Fibroblast of villous mesenchyme (primary cell): ENCODE results near the gene KAZALD1. TPM values are rescaled to one million over a fixed set of nuclear protein-coding genes. Genes with fewer than 3 reads are reported as not detected.

Experiments used
- DNase-seq: peaks from one replicate; pipeline ENCODE4 v3.0.0-alpha.2; 2010; ENCODE audit warnings: low read depth
- H3K4me3 ChIP-seq: 2 replicates; pipeline ENCODE4 v1.5.1; 2011; ENCODE audit warnings: low read depth, mild to moderate bottlenecking, low read length
- CTCF ChIP-seq: IDR thresholded peaks from 2 replicates; pipeline ENCODE4 v1.5.1; 2012; ENCODE audit warnings: low read depth, mild to moderate bottlenecking, low read length; ENCODE audit not compliant: insufficient read depth
- total RNA-seq: library from RNA; depleted of rRNA; stranded (reverse); fragments of >200 nt; gene quantifications from 2 replicates; pipeline ENCODE4 v1.2.3, GENCODE V29; 2012

The KAZALD1 gene, protein sequence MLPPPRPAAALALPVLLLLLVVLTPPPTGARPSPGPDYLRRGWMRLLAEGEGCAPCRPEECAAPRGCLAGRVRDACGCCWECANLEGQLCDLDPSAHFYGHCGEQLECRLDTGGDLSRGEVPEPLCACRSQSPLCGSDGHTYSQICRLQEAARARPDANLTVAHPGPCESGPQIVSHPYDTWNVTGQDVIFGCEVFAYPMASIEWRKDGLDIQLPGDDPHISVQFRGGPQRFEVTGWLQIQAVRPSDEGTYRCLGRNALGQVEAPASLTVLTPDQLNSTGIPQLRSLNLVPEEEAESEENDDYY
- total RNA-seq = 9.1 and 9.3 TPM in 2 replicates

DNA sequence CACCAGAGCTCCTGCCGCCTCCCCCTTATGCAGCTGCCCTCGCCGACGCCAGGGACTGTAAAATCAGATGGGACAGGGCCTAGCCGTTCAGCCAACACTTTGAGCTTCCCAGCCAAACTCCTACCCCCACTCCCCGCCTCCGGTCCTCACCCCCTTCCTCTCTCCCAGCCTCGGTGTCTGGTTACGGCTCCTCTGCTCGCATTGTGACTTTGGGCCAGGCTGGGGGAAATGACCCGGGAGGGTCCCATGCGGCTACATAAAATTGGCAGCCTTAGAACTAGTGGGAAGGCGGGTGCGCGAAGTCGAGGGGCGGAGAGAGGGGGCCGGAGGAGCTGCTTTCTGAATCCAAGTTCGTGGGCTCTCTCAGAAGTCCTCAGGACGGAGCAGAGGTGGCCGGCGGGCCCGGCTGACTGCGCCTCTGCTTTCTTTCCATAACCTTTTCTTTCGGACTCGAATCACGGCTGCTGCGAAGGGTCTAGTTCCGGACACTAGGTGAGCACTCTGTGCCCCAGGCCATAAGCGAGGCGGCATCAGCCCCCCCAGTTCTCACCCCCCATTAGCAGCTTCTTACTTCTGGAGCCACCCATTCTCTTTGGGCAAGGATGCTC lies at the start of gene KAZALD1:
KAZALD1 (plus strand) TSS at position 366 of the 608 bp plus-strand sequence. CDS start 604 bp downstream, outside the sequence.
- peak within 1 kb of the TSS; percentile 100 for H3K4me3 ChIP-seq
- DNase-seq = peak; percentile 63
- no peak for TF ChIP-seq CTCF

DNA sequence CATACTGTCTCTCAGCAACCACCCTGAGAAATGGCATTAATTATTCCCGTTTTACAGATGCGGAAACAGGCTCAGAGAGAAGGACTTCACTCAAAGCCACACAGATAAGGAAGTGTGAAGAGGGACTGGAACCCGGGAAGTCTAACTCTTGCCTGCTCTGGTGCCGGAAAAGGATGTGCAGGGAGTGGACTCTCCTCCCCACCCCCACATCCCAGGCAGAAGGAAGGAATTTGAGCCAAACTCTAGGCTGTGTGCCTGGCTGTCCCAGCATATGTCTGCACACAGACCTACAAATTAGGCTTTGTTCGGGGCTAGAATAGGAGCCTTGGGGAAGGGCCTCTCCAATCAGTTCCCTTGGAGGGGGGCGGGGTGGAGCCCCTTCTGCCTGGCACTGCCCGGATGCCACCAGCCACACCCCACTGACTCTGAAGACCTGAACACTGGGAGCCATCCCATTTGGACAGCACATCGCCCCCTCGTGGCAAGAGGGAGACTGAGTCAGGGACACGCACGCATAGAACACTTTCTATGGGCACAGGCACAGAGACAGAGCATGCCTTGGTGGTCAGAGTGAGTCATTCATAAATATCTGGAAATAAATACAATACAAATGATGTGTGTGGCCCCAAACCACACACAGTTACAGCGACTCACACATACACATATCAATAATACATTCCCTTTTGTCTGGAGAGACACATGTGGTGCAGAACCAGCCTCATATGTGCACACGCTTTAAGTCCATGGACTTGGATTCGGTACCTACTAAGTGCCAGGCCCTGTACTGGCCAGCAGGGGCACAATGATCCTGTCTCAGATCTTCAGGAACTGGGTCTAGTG lies 49.0 kb upstream of the KAZALD1 start:
- TF ChIP-seq CTCF = peak; percentile 90
- H3K4me3 ChIP-seq = no peak overlapping the region
- DNase-seq = peak; percentile 92

DNA sequence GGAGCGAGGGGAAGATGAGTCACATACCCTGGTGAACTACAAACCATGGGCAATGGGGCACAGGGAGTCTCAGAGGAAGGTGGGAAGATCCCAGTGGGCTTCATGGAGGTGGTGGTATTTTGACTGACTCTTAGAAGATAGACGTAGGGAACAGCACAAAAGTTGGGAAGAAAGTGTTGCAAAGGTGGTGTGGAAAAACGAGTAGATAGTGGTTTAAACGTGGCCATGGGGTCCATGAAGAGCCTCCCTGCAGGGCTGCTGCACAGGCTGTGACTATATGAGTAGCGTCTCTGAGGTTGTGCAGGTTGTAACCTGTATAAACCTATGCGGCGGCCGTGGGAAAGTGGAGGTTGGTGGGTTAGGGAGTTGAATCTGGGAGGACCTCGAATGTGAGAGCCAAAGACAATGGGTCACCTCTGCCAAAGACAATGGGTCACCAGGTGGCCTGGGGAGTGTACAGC lies 48.4 kb upstream of the KAZALD1 start:
- no peak for TF ChIP-seq CTCF

GRCh38 chr10:101014230-101014884 lies 47.4 kb upstream of the KAZALD1 start:
- peak; percentile 67 for DNase-seq
- peak; percentile 96 for TF ChIP-seq CTCF
- no peak overlapping the region for H3K4me3 ChIP-seq

More for the DNA sequence above, 48.4 kb upstream of the KAZALD1 start:
- DNase-seq = no peak
- H3K4me3 ChIP-seq = no peak overlapping the region

GRCh38 chr10:101014966-101015581 lies 46.7 kb upstream of the KAZALD1 start:
- peak; percentile 71 for DNase-seq
- no peak for TF ChIP-seq CTCF
- no peak overlapping the region for H3K4me3 ChIP-seq

DNA sequence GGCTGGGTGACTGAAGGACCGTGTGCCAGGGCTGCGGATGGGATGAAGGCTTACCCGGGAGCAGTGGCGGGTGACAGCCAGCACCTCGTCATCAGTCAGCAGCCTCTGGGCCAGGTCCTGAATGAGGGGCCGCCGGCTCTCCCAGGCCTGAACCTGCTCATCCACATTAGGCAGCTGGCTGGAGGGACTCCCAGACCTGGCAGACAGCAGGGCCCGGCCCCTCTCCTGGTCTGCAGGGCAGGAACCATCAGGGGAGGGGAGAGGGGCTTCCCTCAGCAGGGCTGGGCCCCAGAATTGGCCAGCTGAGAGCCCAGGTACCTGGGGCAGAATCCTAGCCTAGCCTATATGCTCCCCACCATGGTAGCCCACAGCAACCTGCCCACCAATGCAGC lies 46.2 kb upstream of the KAZALD1 start:
- no peak overlapping the region for H3K4me3 ChIP-seq
- TF ChIP-seq CTCF = no peak
- no peak for DNase-seq
